Body of pancreas (tissue), 4 donors: ENCODE results near the gene SIK3. TPM values are rescaled to one million over a fixed set of nuclear protein-coding genes. Genes with fewer than 3 reads are reported as not detected.
A peak's percentile ranks its signal among the peaks of the same experiment; 100 is the strongest.

ENCODE experiments used
- ATAC-seq: fragments of 150-250 bp; one replicate; pipeline ENCODE4 v1.9.1; 2016
- DNase-seq, 4 donors: peaks; one replicate each; pipeline ENCODE4 v3.0.0-alpha.2; 2019
- H3K27ac ChIP-seq, 4 donors: fragments of 200-600 bp; sonication (generic); 1 replicate in 3 of 4; 2 replicates in 1 of 4; pipeline versions ENCODE4 v1.5.1 to v1.6.1; 2016 to 2019; ENCODE audit warnings: mild to moderate bottlenecking in 1 of 4, mixed read lengths in 1 of 4, moderate library complexity in 1 of 4
- H3K27me3 ChIP-seq, 2 donors: fragments of 200-600 bp; sonication (generic); one replicate each; pipeline ENCODE4 v1.6.0; 2016; ENCODE audit warnings: mild to moderate bottlenecking in 1 of 2
- H3K36me3 ChIP-seq, 2 donors: fragments of 200-600 bp; sonication (generic); replicated peaks in 1 of 2; 2 replicates each; pipeline ENCODE4 v1.5.1; 2016; ENCODE audit warnings: low read depth in 2 of 2; ENCODE audit not compliant: insufficient read depth in 1 of 2
- H3K4me1 ChIP-seq: fragments of 200-600 bp; sonication (generic); one replicate; pipeline ENCODE4 v1.6.0; 2016
- H3K4me3 ChIP-seq, 2 donors: fragments of 200-600 bp; sonication (generic); 1 replicate in 1 of 2; 2 replicates in 1 of 2; pipeline ENCODE4 v1.5.1; 2016 to 2019
- H3K9me3 ChIP-seq, 3 donors: fragments of 200-600 bp; sonication (generic); 1 replicate in 2 of 3; 2 replicates in 1 of 3; pipeline ENCODE4 v1.5.1; 2016
- POLR2A ChIP-seq, 3 donors: fragments of 450-650 bp; IDR thresholded peaks; one replicate each; pipeline ENCODE4 v1.6.1; 2016; ENCODE audit warnings: antibody characterized with exemption in 3 of 3, mild to moderate bottlenecking in 2 of 3
- WGBS, 2 donors: methylation state at CpG; one replicate each; pipeline ENCODE4 v1.1.5; 2017; 5-methylcytosine and 5-hydroxymethylcytosine counted together
- intact Hi-C: fragments of 100-400 bp; cut with DNase I; formaldehyde crosslinking; loops from one replicate; pipeline ENCODE4 v1.15.1; 2023
- total RNA-seq, 2 donors: library from RNA; depleted of rRNA; stranded (reverse); fragments of >200 nt; gene quantifications; one replicate each; pipeline ENCODE4 v1.1.0, GENCODE V29; 2016
- TF ChIP-seq, protein P1 (sequence below), 7 experiments: fragments of 450-650 bp in 4 of 7; fragments of 200-600 bp in 3 of 7; sonication (generic) in 3 of 7; IDR thresholded peaks; one replicate each; pipeline ENCODE4 v1.5.1; 2016 to 2019; ENCODE audit warnings: antibody characterized with exemption in 7 of 7

Gene SIK3
- total RNA-seq, 2 donors from 2014 or later, result 24.1 to 46.1 TPM

DNA sequence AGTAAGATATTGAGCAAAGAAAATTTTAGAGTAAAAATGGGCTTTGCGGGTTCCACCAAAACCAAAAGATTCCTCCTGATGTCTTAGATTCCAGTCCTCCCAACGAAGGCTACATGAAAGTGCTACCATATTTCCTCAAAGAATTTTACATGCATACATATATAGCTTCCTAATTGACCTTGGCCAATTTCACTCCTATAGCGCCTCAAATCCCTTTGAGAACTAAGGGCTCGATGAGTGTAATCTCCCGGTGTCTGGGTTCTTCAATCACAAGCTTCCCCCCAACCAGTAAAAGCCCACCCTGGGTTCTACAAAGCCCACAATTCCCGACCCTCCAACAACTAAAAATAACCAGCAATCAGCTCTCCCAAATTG lies 1.2 kb downstream of the SIK3 start:
- H3K9me3 ChIP-seq, result no peaks in the 10 kb centered on the region
- intact Hi-C loops, result no loop called here
- ATAC-seq (no peak), DNase-seq (no peak)
- peak overlapping the region; percentile 98 to 99 (median 98) for H3K27ac ChIP-seq
- no peaks in the 10 kb centered on the region for H3K27me3 ChIP-seq
- 29 to 41% methylated on average over 6 of the region's 6 CpGs for WGBS, 2 donors
- peaks cover 61% of the 10 kb centered on the region for H3K4me1 ChIP-seq
- peak overlapping the region; percentile 42 to 74 for H3K4me3 ChIP-seq
- no peaks in the 10 kb centered on the region for H3K36me3 ChIP-seq
- no peak for TF ChIP-seq POLR2A (IDR thresholded peaks at IDR 0.05)
- TF ChIP-seq, protein P1, sequence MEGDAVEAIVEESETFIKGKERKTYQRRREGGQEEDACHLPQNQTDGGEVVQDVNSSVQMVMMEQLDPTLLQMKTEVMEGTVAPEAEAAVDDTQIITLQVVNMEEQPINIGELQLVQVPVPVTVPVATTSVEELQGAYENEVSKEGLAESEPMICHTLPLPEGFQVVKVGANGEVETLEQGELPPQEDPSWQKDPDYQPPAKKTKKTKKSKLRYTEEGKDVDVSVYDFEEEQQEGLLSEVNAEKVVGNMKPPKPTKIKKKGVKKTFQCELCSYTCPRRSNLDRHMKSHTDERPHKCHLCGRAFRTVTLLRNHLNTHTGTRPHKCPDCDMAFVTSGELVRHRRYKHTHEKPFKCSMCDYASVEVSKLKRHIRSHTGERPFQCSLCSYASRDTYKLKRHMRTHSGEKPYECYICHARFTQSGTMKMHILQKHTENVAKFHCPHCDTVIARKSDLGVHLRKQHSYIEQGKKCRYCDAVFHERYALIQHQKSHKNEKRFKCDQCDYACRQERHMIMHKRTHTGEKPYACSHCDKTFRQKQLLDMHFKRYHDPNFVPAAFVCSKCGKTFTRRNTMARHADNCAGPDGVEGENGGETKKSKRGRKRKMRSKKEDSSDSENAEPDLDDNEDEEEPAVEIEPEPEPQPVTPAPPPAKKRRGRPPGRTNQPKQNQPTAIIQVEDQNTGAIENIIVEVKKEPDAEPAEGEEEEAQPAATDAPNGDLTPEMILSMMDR (IDR thresholded peaks at IDR 0.05), result no peak

DNA sequence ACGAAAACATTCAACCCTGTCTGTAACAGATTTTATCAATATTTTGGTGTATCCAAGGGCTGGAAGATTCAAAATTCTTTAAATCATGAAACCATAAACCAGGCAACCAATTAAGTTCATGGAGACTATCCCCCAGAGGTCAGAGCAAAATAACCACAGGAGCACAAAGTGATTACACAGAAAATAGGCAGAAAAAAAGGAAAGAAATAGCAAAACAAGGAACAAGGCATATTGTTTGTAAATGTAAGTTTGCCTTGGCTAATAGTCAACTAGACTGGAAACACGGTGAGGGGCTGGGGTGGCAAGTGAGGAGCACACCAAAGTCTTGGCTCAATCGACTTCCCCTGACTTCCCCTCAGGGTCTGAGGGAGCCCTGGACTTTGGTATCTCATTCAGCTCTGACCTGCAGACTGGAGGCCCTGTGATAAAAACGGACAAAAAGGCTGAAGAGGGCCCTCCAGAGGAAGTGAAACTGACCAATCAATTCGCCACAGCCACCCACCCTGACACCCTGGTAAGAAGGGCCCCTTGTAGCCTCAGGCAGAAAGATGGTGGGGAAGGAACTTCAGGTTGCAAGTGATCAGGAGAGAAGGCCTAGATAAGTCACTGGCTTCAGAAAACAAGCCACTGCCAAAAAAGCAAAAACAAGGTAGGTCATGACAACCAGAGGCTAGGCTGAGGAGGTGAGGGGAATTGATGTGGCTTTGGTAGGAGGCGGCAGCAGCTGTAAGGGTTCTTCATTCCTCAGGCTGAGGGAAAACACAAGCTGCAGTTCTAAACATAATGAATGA lies 1.8 kb downstream of the SIK3 start:
- H3K4me3 ChIP-seq, result no peak overlapping the region
- TF ChIP-seq, protein P1 (IDR thresholded peaks at IDR 0.05), result no peak
- no peak for TF ChIP-seq POLR2A (IDR thresholded peaks at IDR 0.05)
- 18 to 25% methylated on average over 6 of the region's 6 CpGs for WGBS, 2 donors
- peak in 1 of 4 donors; percentile 12 for DNase-seq
- no peak for ATAC-seq
- no peaks in the 10 kb centered on the region for H3K36me3 ChIP-seq
- H3K4me1 ChIP-seq, result peaks cover 62% of the 10 kb centered on the region
- H3K9me3 ChIP-seq, result no peaks in the 10 kb centered on the region
- H3K27me3 ChIP-seq, result no peaks in the 10 kb centered on the region
- H3K27ac ChIP-seq, result peak overlapping the region; percentile 57 to 99 (median 98)
- intact Hi-C loops, result no loop called here

DNA sequence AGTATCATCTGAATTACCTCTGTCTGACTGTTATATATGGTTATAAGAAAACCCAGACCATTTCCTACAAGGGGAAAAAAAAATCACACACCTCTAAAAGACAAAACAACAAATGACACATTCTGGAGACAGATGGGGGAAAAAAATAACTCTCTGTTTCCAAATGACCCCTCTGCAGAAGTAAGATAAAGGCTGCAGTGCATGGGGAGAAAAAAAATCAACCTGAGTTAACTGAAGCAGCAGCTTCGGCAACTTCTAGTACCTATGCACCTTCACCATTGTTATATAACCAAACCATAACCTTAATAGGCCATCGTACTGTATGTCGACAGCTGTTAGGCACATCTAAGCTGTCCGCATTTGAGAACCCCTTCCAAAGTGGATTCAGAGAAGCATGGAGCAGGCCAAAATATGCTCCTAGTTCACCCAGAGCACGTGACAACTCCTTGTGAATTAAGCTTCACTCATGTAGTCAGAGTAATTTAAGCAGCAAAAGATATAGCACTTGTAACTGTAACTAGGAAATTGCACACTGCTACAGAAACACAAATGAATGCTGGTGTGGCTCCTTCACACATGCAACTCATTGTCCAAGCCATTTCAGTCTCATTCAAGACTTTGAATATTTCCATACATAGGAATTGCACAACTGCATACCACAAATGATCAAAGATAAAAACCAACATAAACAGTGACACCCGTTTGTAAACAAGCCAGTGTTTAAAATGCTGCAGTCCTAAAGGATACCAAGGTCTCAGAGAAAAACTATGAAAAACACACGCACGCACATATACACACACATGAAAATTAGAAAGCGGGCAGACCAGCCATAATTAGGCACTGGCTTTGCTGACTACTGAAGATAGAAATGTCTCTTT lies 2.7 kb downstream of the SIK3 start:
- H3K27ac ChIP-seq, result peak overlapping the region in 3 of 4 donors; percentile 98 to 99 (median 98)

DNA sequence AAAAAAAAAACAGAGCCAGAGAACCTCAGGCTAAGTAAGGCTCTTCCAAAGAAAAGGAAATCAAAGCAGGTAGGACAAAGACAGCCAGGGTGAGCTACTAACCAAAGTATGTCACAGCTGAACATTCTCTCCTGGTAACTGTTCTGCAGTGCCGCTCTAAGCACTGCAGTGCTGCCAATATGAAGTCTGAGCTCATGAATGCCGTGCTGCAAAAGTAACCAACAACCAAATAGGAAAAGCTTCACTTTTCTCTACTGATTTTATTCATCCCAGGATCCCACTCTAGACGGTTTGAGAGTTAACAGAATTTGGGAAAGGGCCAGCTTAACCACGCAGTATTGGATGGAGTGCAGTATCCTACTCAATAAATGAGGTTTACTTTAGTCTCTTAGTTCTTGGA lies 3.5 kb downstream of the SIK3 start:
- Histone ChIP-seq H3K9me3 (no peaks in the 10 kb centered on the region), H3K36me3 (no peaks in the 10 kb centered on the region), H3K27me3 (no peaks in the 10 kb centered on the region), H3K4me3 (no peak overlapping the region), H3K4me1 (peaks cover 70% of the 10 kb centered on the region), H3K27ac (peak overlapping the region in 2 of 4 donors; percentile 98)
- ATAC-seq (no peak), DNase-seq (peak in 3 of 4 donors; percentile 28 to 34 (median 30))
- WGBS, 2 donors, result 10 to 12% methylated on average over 4 of the region's 4 CpGs
- intact Hi-C loops, result no loop called here
- no peak for TF ChIP-seq POLR2A (IDR thresholded peaks at IDR 0.05)
- TF ChIP-seq, protein P1 (IDR thresholded peaks at IDR 0.05), result no peak

More for the DNA sequence above, 2.7 kb downstream of the SIK3 start:
- TF ChIP-seq, protein P1 (IDR thresholded peaks at IDR 0.05), result no peak
- TF ChIP-seq POLR2A (IDR thresholded peaks at IDR 0.05), result no peak
- no peak for ATAC-seq
- no peaks in the 10 kb centered on the region for H3K27me3 ChIP-seq
- no peak for DNase-seq
- H3K9me3 ChIP-seq, result no peaks in the 10 kb centered on the region
- intact Hi-C loops, result no loop called here
- peaks cover 62% of the 10 kb centered on the region for H3K4me1 ChIP-seq
- H3K4me3 ChIP-seq, result no peak overlapping the region
- no peaks in the 10 kb centered on the region for H3K36me3 ChIP-seq
- 24 to 30% methylated on average over 9 of the region's 9 CpGs for WGBS, 2 donors
